ENCODE data around the gene PCNP.

DNA sequence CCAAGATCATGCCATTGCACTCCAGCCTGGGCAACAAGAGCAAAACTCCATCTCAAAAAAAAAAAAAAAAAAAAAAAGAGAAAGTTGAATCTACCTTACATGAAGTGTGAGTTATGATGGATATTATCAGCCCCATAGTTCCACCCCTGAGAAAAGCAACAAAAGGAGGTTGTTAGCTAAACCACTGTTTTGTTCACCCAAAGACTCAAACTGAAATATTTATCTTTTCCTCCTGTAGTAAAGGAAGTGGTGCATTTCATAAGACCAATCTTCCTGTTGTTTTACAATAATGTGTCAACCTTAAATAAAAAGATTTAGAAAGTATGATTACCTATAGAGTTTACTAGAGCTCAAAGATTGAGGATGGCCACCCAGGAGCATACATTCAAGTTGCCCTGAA lies 31.0 kb upstream of the PCNP start:
- TF ChIP-seq EZH2phosphoT487 (IDR thresholded peaks at IDR 0.05; ENCODE audit: insufficient read depth, low read depth) = no peak
- TF ChIP-seq EZH2 (IDR thresholded peaks at IDR 0.05; ENCODE audit: insufficient read depth, poor library complexity, severe bottlenecking) = no peak

Measured in GM23248 (cell line).